ENCODE data around the gene BCAS3. TPM values are rescaled to one million over a fixed set of nuclear protein-coding genes. Genes with fewer than 3 reads are reported as not detected.

BCAS3 gene
- total and polyA plus RNA-seq, 4 donors, result 5.8 to 24.6 (median 10.1) TPM

DNA sequence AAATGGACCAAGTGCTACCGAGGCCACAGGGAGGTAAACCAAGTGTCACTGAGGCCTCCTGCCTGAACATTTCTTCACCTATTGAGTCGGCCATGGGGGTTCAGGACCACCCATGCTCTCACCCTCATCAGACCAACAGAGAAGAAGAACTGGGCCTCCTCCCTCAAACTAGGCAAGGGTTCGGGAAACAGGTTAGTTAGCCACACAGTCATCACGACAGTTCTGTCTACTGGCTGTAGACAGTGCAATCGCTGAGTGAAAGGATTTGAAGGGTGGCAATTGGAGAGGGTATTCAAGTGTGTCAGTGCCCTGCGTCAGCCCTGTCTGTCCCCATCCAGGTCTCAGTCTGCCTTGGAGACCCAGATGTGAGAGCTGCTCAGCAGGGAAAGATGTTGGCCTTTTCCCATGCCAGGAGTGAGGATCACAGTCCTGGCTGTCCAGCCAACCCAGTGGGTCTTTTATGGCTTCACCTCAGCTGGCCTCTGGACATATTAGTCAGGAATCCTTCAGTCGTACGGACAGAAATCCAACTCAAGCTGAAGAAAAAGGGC lies 741.9 kb downstream of the BCAS3 start:
- WGBS, result 87% methylated on average over 8 of the region's 8 CpGs
- Histone ChIP-seq H3K36me3 (ENCODE audit: control insufficient read depth in 4 of 4, insufficient read depth in 3 of 4, low read depth in 1 of 4, low read length in 3 of 4) (no peaks in the 10 kb centered on the region), H3K9ac (ENCODE audit: low read depth in 1 of 2, low read length in 2 of 2) (no peak overlapping the region), H3K4me3 (ENCODE audit: low read depth in 1 of 3, low read length in 3 of 3) (no peak overlapping the region), H3K27me3 (ENCODE audit: control insufficient read depth in 4 of 4, insufficient read depth in 4 of 4, low read length in 3 of 4) (peaks cover 0 to 5% (median 0%) of the 10 kb centered on the region in 4 donors), H3K27ac (ENCODE audit: low read depth in 1 of 2, low read length in 2 of 2) (no peak overlapping the region), H3K4me1 (ENCODE audit: control insufficient read depth in 4 of 4, insufficient read depth in 4 of 4, low read length in 3 of 4) (peaks cover 0 to 10% (median 4%) of the 10 kb centered on the region in 4 donors), H3K9me3 (ENCODE audit: control insufficient read depth in 4 of 4, low read length in 3 of 4) (no peaks in the 10 kb centered on the region)
- DNase-seq (ENCODE audit: low spot score), result no peak
- TF ChIP-seq JUND (IDR thresholded peaks at IDR 0.05) (no peak), NR2F2 (IDR thresholded peaks at IDR 0.05) (no peak), TAF1 (conservative IDR thresholded peaks at IDR 0.05) (no peak), RAD21 (IDR thresholded peaks at IDR 0.05) (no peak), CTCF (IDR thresholded peaks at IDR 0.05; ENCODE audit: low read depth, low read length, missing input control) (no peak), GABPA (IDR thresholded peaks at IDR 0.05 in 1 of 2, conservative IDR thresholded peaks at IDR 0.05 in 1 of 2) (no peak), SP1 (IDR thresholded peaks at IDR 0.05) (no peak), FOXA2 (IDR thresholded peaks at IDR 0.05) (no peak), RXRA (IDR thresholded peaks at IDR 0.05) (no peak), EGR1 (IDR thresholded peaks at IDR 0.05; ENCODE audit: low read depth in 2 of 2) (no peak), HNF4G (IDR thresholded peaks at IDR 0.05) (no peak), HNF4A (conservative IDR thresholded peaks at IDR 0.05) (no peak), MAX (IDR thresholded peaks at IDR 0.05) (no peak), YY1 (IDR thresholded peaks at IDR 0.05) (no peak), FOXA1 (IDR thresholded peaks at IDR 0.05) (no peak)
- TF ChIP-seq, protein P1, sequence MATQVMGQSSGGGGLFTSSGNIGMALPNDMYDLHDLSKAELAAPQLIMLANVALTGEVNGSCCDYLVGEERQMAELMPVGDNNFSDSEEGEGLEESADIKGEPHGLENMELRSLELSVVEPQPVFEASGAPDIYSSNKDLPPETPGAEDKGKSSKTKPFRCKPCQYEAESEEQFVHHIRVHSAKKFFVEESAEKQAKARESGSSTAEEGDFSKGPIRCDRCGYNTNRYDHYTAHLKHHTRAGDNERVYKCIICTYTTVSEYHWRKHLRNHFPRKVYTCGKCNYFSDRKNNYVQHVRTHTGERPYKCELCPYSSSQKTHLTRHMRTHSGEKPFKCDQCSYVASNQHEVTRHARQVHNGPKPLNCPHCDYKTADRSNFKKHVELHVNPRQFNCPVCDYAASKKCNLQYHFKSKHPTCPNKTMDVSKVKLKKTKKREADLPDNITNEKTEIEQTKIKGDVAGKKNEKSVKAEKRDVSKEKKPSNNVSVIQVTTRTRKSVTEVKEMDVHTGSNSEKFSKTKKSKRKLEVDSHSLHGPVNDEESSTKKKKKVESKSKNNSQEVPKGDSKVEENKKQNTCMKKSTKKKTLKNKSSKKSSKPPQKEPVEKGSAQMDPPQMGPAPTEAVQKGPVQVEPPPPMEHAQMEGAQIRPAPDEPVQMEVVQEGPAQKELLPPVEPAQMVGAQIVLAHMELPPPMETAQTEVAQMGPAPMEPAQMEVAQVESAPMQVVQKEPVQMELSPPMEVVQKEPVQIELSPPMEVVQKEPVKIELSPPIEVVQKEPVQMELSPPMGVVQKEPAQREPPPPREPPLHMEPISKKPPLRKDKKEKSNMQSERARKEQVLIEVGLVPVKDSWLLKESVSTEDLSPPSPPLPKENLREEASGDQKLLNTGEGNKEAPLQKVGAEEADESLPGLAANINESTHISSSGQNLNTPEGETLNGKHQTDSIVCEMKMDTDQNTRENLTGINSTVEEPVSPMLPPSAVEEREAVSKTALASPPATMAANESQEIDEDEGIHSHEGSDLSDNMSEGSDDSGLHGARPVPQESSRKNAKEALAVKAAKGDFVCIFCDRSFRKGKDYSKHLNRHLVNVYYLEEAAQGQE (IDR thresholded peaks at IDR 0.05), result no peak
- TF ChIP-seq, protein P2, sequence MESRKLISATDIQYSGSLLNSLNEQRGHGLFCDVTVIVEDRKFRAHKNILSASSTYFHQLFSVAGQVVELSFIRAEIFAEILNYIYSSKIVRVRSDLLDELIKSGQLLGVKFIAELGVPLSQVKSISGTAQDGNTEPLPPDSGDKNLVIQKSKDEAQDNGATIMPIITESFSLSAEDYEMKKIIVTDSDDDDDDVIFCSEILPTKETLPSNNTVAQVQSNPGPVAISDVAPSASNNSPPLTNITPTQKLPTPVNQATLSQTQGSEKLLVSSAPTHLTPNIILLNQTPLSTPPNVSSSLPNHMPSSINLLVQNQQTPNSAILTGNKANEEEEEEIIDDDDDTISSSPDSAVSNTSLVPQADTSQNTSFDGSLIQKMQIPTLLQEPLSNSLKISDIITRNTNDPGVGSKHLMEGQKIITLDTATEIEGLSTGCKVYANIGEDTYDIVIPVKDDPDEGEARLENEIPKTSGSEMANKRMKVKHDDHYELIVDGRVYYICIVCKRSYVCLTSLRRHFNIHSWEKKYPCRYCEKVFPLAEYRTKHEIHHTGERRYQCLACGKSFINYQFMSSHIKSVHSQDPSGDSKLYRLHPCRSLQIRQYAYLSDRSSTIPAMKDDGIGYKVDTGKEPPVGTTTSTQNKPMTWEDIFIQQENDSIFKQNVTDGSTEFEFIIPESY (IDR thresholded peaks at IDR 0.05), result no peak
- TF ChIP-seq, protein P3, sequence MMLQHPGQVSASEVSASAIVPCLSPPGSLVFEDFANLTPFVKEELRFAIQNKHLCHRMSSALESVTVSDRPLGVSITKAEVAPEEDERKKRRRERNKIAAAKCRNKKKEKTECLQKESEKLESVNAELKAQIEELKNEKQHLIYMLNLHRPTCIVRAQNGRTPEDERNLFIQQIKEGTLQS (IDR thresholded peaks at IDR 0.05), result no peak
